GM12892 (cell line): ENCODE results near the gene PAQR6.

Source experiments
- POLR2A ChIP-seq: IDR thresholded peaks from 2 replicates; pipeline ENCODE4 v1.6.1; 2011; ENCODE audit warnings: low read depth, low read length, control low read depth
- POLR2AphosphoS5 ChIP-seq: IDR thresholded peaks from 2 replicates; pipeline ENCODE4 v1.6.1; 2011; ENCODE audit warnings: low read depth, low read length, control low read depth
- TAF1 ChIP-seq: IDR thresholded peaks from 2 replicates; pipeline ENCODE4 v1.6.1; 2011; ENCODE audit warnings: low read depth, mild to moderate bottlenecking, control low read depth, low read length, borderline replicate concordance

- TF ChIP-seq POLR2AphosphoS5: no peak
- no peak for TF ChIP-seq POLR2A
- no peak for TF ChIP-seq TAF1
These were observed 18.2 kb upstream of the PAQR6 start for GRCh38 chr1:156266051-156266450.
